ENCODE measurements around the gene APOBEC3A. TPM values are rescaled to one million over a fixed set of nuclear protein-coding genes. Genes with fewer than 3 reads are reported as not detected.
"Not testable (repeated sequence)": the region's sequence is repeated elsewhere in the genome, so short reads cannot be mapped to it uniquely, and the experiment has no call there.

The APOBEC3A gene
- total RNA-seq, 1 donor from 2014 or later = not detected

GRCh38 chr22:38941488-38941987 lies 15.9 kb upstream of the APOBEC3A start:
- TF ChIP-seq CTCF (IDR thresholded peaks at IDR 0.05; ENCODE audit: unreplicated experiment) = no peak
- Mint-ChIP-seq H3K9me3 (ENCODE audit: unreplicated experiment) (no peaks in the 10 kb centered on the region), H3K27me3 (ENCODE audit: unreplicated experiment) (peaks cover 4% of the 10 kb centered on the region), H3K4me1 (ENCODE audit: unreplicated experiment) (peaks cover 4% of the 10 kb centered on the region), H3K27ac (ENCODE audit: unreplicated experiment) (no peak overlapping the region), H3K4me3 (ENCODE audit: unreplicated experiment) (no peak overlapping the region), H3K36me3 (ENCODE audit: low read depth, unreplicated experiment) (no peaks in the 10 kb centered on the region)
- no peak for DNase-seq (ENCODE audit: low spot score)

GRCh38 chr22:38942702-38943101 lies 14.7 kb upstream of the APOBEC3A start:
- DNase-seq (ENCODE audit: low spot score) = no peak
- Mint-ChIP-seq H3K27ac (ENCODE audit: unreplicated experiment) (no peak overlapping the region), H3K9me3 (ENCODE audit: unreplicated experiment) (no peaks in the 10 kb centered on the region), H3K36me3 (ENCODE audit: low read depth, unreplicated experiment) (no peaks in the 10 kb centered on the region), H3K4me1 (ENCODE audit: unreplicated experiment) (peaks cover 4% of the 10 kb centered on the region), H3K4me3 (ENCODE audit: unreplicated experiment) (no peak overlapping the region), H3K27me3 (ENCODE audit: unreplicated experiment) (peaks cover 7% of the 10 kb centered on the region)
- TF ChIP-seq CTCF (IDR thresholded peaks at IDR 0.05; ENCODE audit: unreplicated experiment) = no peak

DNA sequence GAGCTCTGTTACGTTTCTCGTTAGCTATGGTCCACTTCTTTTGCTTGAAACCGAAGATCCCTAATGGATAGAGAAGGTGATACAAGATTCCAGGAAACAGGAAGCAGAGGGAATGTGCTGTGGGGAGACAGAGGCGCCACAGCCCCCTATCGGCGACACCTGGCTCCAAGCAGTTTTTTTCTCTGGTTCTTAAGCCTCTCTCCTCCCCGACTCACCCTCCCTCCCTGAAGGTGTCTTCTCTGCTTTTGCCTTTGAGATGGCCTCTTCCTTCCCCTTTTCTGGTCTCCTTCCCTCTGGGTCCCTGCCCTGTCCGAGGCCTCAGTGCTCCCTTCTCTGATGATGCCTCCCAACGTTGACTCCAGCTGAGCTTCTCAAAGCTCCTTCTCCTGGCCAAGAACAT lies 14.2 kb upstream of the APOBEC3A start:
- DNase-seq (ENCODE audit: low spot score) = no peak
- Mint-ChIP-seq H3K27ac (ENCODE audit: unreplicated experiment) (no peak overlapping the region), H3K36me3 (ENCODE audit: low read depth, unreplicated experiment) (no peaks in the 10 kb centered on the region), H3K9me3 (ENCODE audit: unreplicated experiment) (no peaks in the 10 kb centered on the region), H3K27me3 (ENCODE audit: unreplicated experiment) (peaks cover 6% of the 10 kb centered on the region), H3K4me3 (ENCODE audit: unreplicated experiment) (no peak overlapping the region), H3K4me1 (ENCODE audit: unreplicated experiment) (peaks cover 4% of the 10 kb centered on the region)
- TF ChIP-seq CTCF (IDR thresholded peaks at IDR 0.05; ENCODE audit: unreplicated experiment) = no peak

DNA sequence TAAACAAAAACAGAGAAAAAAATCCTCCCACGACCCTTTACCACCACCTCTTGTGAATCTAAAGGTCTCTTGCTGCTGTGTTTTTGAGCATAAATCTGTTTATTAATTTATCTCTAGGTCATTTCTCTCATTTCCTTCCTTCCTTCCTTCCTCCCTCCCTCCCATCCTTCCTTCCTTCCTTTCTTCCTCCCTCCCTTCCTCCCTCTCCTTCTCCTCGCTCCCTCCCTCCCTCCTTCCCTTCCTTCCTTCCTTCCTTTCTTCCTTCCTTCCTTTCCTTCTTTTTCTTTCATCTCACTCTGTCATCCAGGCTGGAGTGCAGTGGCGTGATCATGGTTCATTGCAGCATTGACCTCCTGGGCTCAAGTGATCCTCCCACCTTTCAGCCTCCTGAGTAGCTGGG lies 13.5 kb upstream of the APOBEC3A start:
- no peak overlapping the region for H3K4me3 Mint-ChIP-seq (ENCODE audit: unreplicated experiment)
- no peaks in the 10 kb centered on the region for H3K36me3 Mint-ChIP-seq (ENCODE audit: low read depth, unreplicated experiment)
- H3K27me3 Mint-ChIP-seq (ENCODE audit: unreplicated experiment) = peaks cover 3% of the 10 kb centered on the region
- H3K4me1 Mint-ChIP-seq (ENCODE audit: unreplicated experiment) = peaks cover 4% of the 10 kb centered on the region
- H3K9me3 Mint-ChIP-seq (ENCODE audit: unreplicated experiment) = no peaks in the 10 kb centered on the region
- no peak for DNase-seq (ENCODE audit: low spot score)
- no peak for TF ChIP-seq CTCF (IDR thresholded peaks at IDR 0.05; ENCODE audit: unreplicated experiment)
- no peak overlapping the region for H3K27ac Mint-ChIP-seq (ENCODE audit: unreplicated experiment)

DNA sequence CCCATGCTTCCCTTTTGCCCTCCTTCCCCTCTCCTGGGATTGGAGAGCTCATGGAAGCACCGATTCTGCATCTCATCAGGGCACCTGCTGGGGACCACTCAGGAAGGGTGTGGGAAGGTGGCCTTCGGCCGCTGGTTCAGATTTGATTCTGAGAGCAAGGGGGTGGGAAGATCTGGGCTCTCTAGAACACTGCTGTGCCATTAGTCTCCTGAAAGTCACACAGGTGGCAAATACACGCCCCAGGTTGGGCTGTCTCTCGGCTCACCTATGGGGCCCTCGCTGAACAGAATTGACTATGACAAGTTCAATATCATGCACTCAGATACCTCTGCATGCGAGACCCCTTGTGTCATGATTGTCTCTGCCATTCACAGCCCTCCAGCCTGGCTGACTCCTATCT lies 12.8 kb upstream of the APOBEC3A start:
- no peak overlapping the region for H3K4me3 Mint-ChIP-seq (ENCODE audit: unreplicated experiment)
- no peak for DNase-seq (ENCODE audit: low spot score)
- peaks cover 3% of the 10 kb centered on the region for H3K27me3 Mint-ChIP-seq (ENCODE audit: unreplicated experiment)
- no peak for TF ChIP-seq CTCF (IDR thresholded peaks at IDR 0.05; ENCODE audit: unreplicated experiment)
- H3K36me3 Mint-ChIP-seq (ENCODE audit: low read depth, unreplicated experiment) = no peaks in the 10 kb centered on the region
- no peak overlapping the region for H3K27ac Mint-ChIP-seq (ENCODE audit: unreplicated experiment)
- peaks cover 4% of the 10 kb centered on the region for H3K4me1 Mint-ChIP-seq (ENCODE audit: unreplicated experiment)
- H3K9me3 Mint-ChIP-seq (ENCODE audit: unreplicated experiment) = no peaks in the 10 kb centered on the region

- not testable (repeated sequence) for H3K27ac Mint-ChIP-seq (ENCODE audit: unreplicated experiment); H3K4me3 Mint-ChIP-seq (ENCODE audit: unreplicated experiment); H3K9me3 Mint-ChIP-seq (ENCODE audit: unreplicated experiment); H3K4me1 Mint-ChIP-seq (ENCODE audit: unreplicated experiment); H3K27me3 Mint-ChIP-seq (ENCODE audit: unreplicated experiment); H3K36me3 Mint-ChIP-seq (ENCODE audit: low read depth, unreplicated experiment); DNase-seq (ENCODE audit: low spot score)
These were observed 11.6 kb upstream of the APOBEC3A start for GRCh38 chr22:38945706-38946338.

Measured in endothelial cell (in vitro differentiated cells).